ENCODE data around the gene MED16. TPM values are rescaled to one million over a fixed set of nuclear protein-coding genes. Genes with fewer than 3 reads are reported as not detected.
"Not testable (repeated sequence)": the region's sequence is repeated elsewhere in the genome, so short reads cannot be mapped to it uniquely, and the experiment has no call there.

Gene MED16
- total and polyA plus RNA-seq, 7 experiments from 2014 or later, result 47.5 to 142 (median 67.6) TPM

GRCh38 chr19:825897-826644, 66.9 kb downstream of the MED16 start:
- Histone ChIP-seq H3K9me3 (ENCODE audit: control insufficient read depth in 2 of 3, low read length in 3 of 3) (no peaks in the 10 kb centered on the region), H3K36me3 (ENCODE audit: control insufficient read depth in 2 of 3, insufficient read depth in 3 of 3, low read length in 3 of 3) (no peaks in the 10 kb centered on the region), H3K27me3 (ENCODE audit: control insufficient read depth in 2 of 2, insufficient read depth in 2 of 2, low read length in 2 of 2) (no peaks in the 10 kb centered on the region), H3K27ac (ENCODE audit: low read depth, low read length) (no peak overlapping the region), H3K4me3 (ENCODE audit: low read length) (no peak overlapping the region), H3K4me1 (ENCODE audit: control insufficient read depth in 2 of 2, insufficient read depth in 2 of 2, low read length in 2 of 2) (no peaks in the 10 kb centered on the region)
- CTCF ChIA-PET, result interaction anchor here (0.6 kb wide), 2 partner anchors 74 to 1594 kb away, joined by 3 read pairs; no protein-coding TSS in a partner anchor
- POLR2A ChIA-PET, result no interaction called here
- Mint-ChIP-seq H3K27ac (no peak overlapping the region), H3K36me3 (no peaks in the 10 kb centered on the region), H3K4me1 (peaks cover 0 to 8% (median 0%) of the 10 kb centered on the region in 7 donors), H3K4me3 (no peak overlapping the region), H3K27me3 (peaks cover 8 to 24% (median 16%) of the 10 kb centered on the region in 5 donors), H3K9me3 (no peaks in the 10 kb centered on the region)
- no peak for ATAC-seq
- DNase-seq, result no peak
- intact Hi-C loops (cut with micrococcal nuclease), result no loop called here

- H3K4me3 Mint-ChIP-seq, result peak overlapping the region in 2 of 10 donors; percentile 13 to 66
These were observed 68.1 kb downstream of the MED16 start for GRCh38 chr19:824885-825284.

GRCh38 chr19:823565-824121, 69.3 kb downstream of the MED16 start:
- ATAC-seq, result no peak
- H3K27me3 ChIP-seq (ENCODE audit: control insufficient read depth in 2 of 2, insufficient read depth in 2 of 2, low read length in 2 of 2), result no peaks in the 10 kb centered on the region
- Mint-ChIP-seq H3K9me3 (no peaks in the 10 kb centered on the region), H3K4me3 (peak overlapping the region in 1 of 10 donors; percentile 23), H3K4me1 (peaks cover 0 to 6% (median 0%) of the 10 kb centered on the region in 7 donors), H3K36me3 (no peaks in the 10 kb centered on the region), H3K27ac (no peak overlapping the region), H3K27me3 (peaks cover 8 to 28% (median 21%) of the 10 kb centered on the region in 5 donors)
- DNase-seq, result peak in 1 of 9 donors; percentile 8
- no peak overlapping the region for H3K27ac ChIP-seq (ENCODE audit: low read depth, low read length)
- no peaks in the 10 kb centered on the region for H3K4me1 ChIP-seq (ENCODE audit: control insufficient read depth in 2 of 2, insufficient read depth in 2 of 2, low read length in 2 of 2)
- intact Hi-C loops (cut with micrococcal nuclease), result no loop called here
- H3K4me3 ChIP-seq (ENCODE audit: low read length), result no peak overlapping the region
- H3K9me3 ChIP-seq (ENCODE audit: control insufficient read depth in 2 of 3, low read length in 3 of 3), result no peaks in the 10 kb centered on the region
- H3K36me3 ChIP-seq (ENCODE audit: control insufficient read depth in 2 of 3, insufficient read depth in 3 of 3, low read length in 3 of 3), result no peaks in the 10 kb centered on the region
- CTCF ChIA-PET, result no interaction called here
- POLR2A ChIA-PET, result no interaction called here

More at GRCh38 chr19:824885-825284, 68.1 kb downstream of the MED16 start:
- H3K4me3 ChIP-seq (ENCODE audit: low read length), result no peak overlapping the region
- DNase-seq (no peak), ATAC-seq (peak; percentile 49)
- no peaks in the 10 kb centered on the region for H3K9me3 Mint-ChIP-seq
- H3K27me3 Mint-ChIP-seq, result peaks cover 8 to 27% (median 22%) of the 10 kb centered on the region in 5 donors
- H3K27me3 ChIP-seq (ENCODE audit: control insufficient read depth in 2 of 2, insufficient read depth in 2 of 2, low read length in 2 of 2), result no peaks in the 10 kb centered on the region
- peaks cover 0 to 8% (median 0%) of the 10 kb centered on the region in 7 donors for H3K4me1 Mint-ChIP-seq
- no peak overlapping the region for H3K27ac ChIP-seq (ENCODE audit: low read depth, low read length)
- H3K27ac Mint-ChIP-seq, result no peak overlapping the region
- no peaks in the 10 kb centered on the region for H3K36me3 ChIP-seq (ENCODE audit: control insufficient read depth in 2 of 3, insufficient read depth in 3 of 3, low read length in 3 of 3)
- ChIA-PET POLR2A (no interaction called here), CTCF (no interaction called here)
- H3K9me3 ChIP-seq (ENCODE audit: control insufficient read depth in 2 of 3, low read length in 3 of 3), result no peaks in the 10 kb centered on the region
- H3K36me3 Mint-ChIP-seq, result no peaks in the 10 kb centered on the region
- H3K4me1 ChIP-seq (ENCODE audit: control insufficient read depth in 2 of 2, insufficient read depth in 2 of 2, low read length in 2 of 2), result no peaks in the 10 kb centered on the region
- intact Hi-C loops (cut with micrococcal nuclease), result no loop called here

GRCh38 chr19:821825-822503, 71.0 kb downstream of the MED16 start, which contains the start of gene PLPPR3:
Gene PLPPR3 (minus strand): TSS chr19:821955. CDS start chr19:821559, 396 bp downstream.
- Mint-ChIP-seq H3K4me1 (peaks cover 0 to 6% (median 0%) of the 10 kb centered on the region in 7 donors), H3K27me3 (peaks cover 8 to 28% (median 21%) of the 10 kb centered on the region in 5 donors), H3K36me3 (peaks cover 0 to under 1% (median 0%) of the 10 kb centered on the region in 5 donors), H3K4me3 (peak within 1 kb of the TSS in 8 of 10 donors; percentile 21 to 66 (median 38)), H3K9me3 (peaks cover 0 to under 1% (median 0%) of the 10 kb centered on the region in 11 donors), H3K27ac (no peak within 1 kb of the TSS)
- Histone ChIP-seq H3K36me3 (ENCODE audit: control insufficient read depth in 2 of 3, insufficient read depth in 3 of 3, low read length in 3 of 3) (no peaks in the 10 kb centered on the region), H3K9me3 (ENCODE audit: control insufficient read depth in 2 of 3, low read length in 3 of 3) (no peaks in the 10 kb centered on the region), H3K4me3 (ENCODE audit: low read length) (no peak within 1 kb of the TSS), H3K27ac (ENCODE audit: low read depth, low read length) (no peak within 1 kb of the TSS), H3K4me1 (ENCODE audit: control insufficient read depth in 2 of 2, insufficient read depth in 2 of 2, low read length in 2 of 2) (no peaks in the 10 kb centered on the region), H3K27me3 (ENCODE audit: control insufficient read depth in 2 of 2, insufficient read depth in 2 of 2, low read length in 2 of 2) (no peaks in the 10 kb centered on the region)
- intact Hi-C loops (cut with micrococcal nuclease), result no loop called here
- ATAC-seq, result no peak
- CTCF ChIA-PET, result no interaction called here
- POLR2A ChIA-PET, result no interaction called here
- DNase-seq, result peak in 1 of 9 donors; percentile 7

- no peak for ATAC-seq
- H3K9me3 Mint-ChIP-seq, result peaks cover 0 to 6% (median 0%) of the 10 kb centered on the region in 11 donors
- H3K4me1 Mint-ChIP-seq, result peaks cover 0 to 6% (median 0%) of the 10 kb centered on the region in 7 donors
These were observed 71.7 kb downstream of the MED16 start for GRCh38 chr19:821231-821824.

GRCh38 chr19:820212-820611, 72.8 kb downstream of the MED16 start:
- H3K4me1 Mint-ChIP-seq, result not testable (repeated sequence)

More at GRCh38 chr19:821231-821824, 71.7 kb downstream of the MED16 start:
- peak overlapping the region in 6 of 10 donors; percentile 27 to 65 (median 46) for H3K4me3 Mint-ChIP-seq
- peak in 1 of 9 donors; percentile 8 for DNase-seq
- Histone ChIP-seq H3K27ac (ENCODE audit: low read depth, low read length) (no peak overlapping the region), H3K4me3 (ENCODE audit: low read length) (no peak overlapping the region), H3K36me3 (ENCODE audit: control insufficient read depth in 2 of 3, insufficient read depth in 3 of 3, low read length in 3 of 3) (no peaks in the 10 kb centered on the region), H3K27me3 (ENCODE audit: control insufficient read depth in 2 of 2, insufficient read depth in 2 of 2, low read length in 2 of 2) (no peaks in the 10 kb centered on the region), H3K4me1 (ENCODE audit: control insufficient read depth in 2 of 2, insufficient read depth in 2 of 2, low read length in 2 of 2) (no peaks in the 10 kb centered on the region), H3K9me3 (ENCODE audit: control insufficient read depth in 2 of 3, low read length in 3 of 3) (no peaks in the 10 kb centered on the region)
- intact Hi-C loops (cut with micrococcal nuclease), result no loop called here
- POLR2A ChIA-PET, result no interaction called here
- CTCF ChIA-PET, result no interaction called here
- peaks cover 3 to 6% (median 4%) of the 10 kb centered on the region in 5 donors for H3K36me3 Mint-ChIP-seq
- H3K27me3 Mint-ChIP-seq, result peaks cover 8 to 28% (median 20%) of the 10 kb centered on the region in 5 donors
- H3K27ac Mint-ChIP-seq, result no peak overlapping the region

More at GRCh38 chr19:820212-820611, 72.8 kb downstream of the MED16 start:
- peaks cover 8 to 28% (median 18%) of the 10 kb centered on the region in 5 donors for H3K27me3 Mint-ChIP-seq
- DNase-seq; H3K27me3 ChIP-seq (ENCODE audit: control insufficient read depth in 2 of 2, insufficient read depth in 2 of 2, low read length in 2 of 2); ATAC-seq; H3K27ac ChIP-seq (ENCODE audit: low read depth, low read length); H3K4me1 ChIP-seq (ENCODE audit: control insufficient read depth in 2 of 2, insufficient read depth in 2 of 2, low read length in 2 of 2); CTCF ChIA-PET; intact Hi-C loops (cut with micrococcal nuclease); H3K4me3 ChIP-seq (ENCODE audit: low read length); H3K27ac Mint-ChIP-seq; H3K36me3 ChIP-seq (ENCODE audit: control insufficient read depth in 2 of 3, insufficient read depth in 3 of 3, low read length in 3 of 3); H3K9me3 ChIP-seq (ENCODE audit: control insufficient read depth in 2 of 3, low read length in 3 of 3): not testable (repeated sequence)
- POLR2A ChIA-PET, result interaction anchor here (1.0 kb wide), 1 partner anchor 21 kb away, joined by 3 read pairs; no protein-coding TSS in a partner anchor
- peak overlapping the region in 3 of 10 donors; percentile 16 to 65 (median 56) for H3K4me3 Mint-ChIP-seq
- H3K36me3 Mint-ChIP-seq, result peaks cover 4 to 14% (median 5%) of the 10 kb centered on the region in 5 donors
- H3K9me3 Mint-ChIP-seq, result peaks cover 0 to 12% (median 0%) of the 10 kb centered on the region in 11 donors

Data from naive thymus-derived CD4-positive, alpha-beta T cell (primary cell).